HS-5 (cell line): ENCODE results near the gene FAM124B.
A peak's percentile ranks its signal among the peaks of the same experiment; 100 is the strongest.

Source experiments
- DNase-seq: peaks from one replicate; pipeline ENCODE4 v3.0.0-alpha.2; 2012; ENCODE audit warnings: low read depth

Gene FAM124B

DNA sequence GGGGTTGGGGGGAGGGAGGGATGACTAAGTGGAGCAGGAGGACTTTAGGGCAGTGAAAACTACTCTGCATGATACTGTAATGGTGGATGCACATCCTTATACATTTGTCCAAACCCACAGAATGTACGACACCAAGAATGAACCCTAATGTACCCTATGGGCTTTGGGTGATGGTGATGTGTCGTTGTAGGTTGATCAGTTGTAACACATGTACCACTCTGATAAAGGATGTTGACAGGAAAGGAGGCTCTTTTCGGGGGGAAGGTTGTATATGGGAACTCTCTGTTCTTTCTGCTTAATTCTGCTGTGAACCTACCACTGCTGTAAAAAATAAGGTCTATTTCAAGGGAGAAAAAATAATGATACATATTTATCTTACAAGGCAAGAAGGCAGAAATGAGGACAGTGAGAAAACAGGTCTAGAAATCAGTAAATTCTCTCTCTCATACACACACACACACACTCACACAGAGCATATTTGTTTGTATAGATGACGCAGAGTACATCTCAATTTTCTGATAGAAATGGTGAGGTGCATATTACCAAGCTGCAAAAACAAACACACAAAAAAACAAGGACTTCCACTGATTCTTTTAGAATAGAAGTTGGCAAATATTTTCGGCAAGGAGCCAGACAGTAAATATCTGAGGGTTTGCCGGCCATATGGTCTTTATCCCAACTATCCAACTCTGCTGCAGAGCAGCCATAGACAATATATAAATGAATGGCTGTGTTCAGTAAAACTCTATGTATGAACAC lies 20.2 kb downstream of the FAM124B start:
- no peak for DNase-seq

GRCh38 chr2:224379986-224380385 lies 21.9 kb downstream of the FAM124B start:
- no peak for DNase-seq

- no peak for DNase-seq
Measured at GRCh38 chr2:224379172-224379571, 22.7 kb downstream of the FAM124B start.

GRCh38 chr2:224378701-224379097 lies 23.2 kb downstream of the FAM124B start:
- no peak for DNase-seq

DNA sequence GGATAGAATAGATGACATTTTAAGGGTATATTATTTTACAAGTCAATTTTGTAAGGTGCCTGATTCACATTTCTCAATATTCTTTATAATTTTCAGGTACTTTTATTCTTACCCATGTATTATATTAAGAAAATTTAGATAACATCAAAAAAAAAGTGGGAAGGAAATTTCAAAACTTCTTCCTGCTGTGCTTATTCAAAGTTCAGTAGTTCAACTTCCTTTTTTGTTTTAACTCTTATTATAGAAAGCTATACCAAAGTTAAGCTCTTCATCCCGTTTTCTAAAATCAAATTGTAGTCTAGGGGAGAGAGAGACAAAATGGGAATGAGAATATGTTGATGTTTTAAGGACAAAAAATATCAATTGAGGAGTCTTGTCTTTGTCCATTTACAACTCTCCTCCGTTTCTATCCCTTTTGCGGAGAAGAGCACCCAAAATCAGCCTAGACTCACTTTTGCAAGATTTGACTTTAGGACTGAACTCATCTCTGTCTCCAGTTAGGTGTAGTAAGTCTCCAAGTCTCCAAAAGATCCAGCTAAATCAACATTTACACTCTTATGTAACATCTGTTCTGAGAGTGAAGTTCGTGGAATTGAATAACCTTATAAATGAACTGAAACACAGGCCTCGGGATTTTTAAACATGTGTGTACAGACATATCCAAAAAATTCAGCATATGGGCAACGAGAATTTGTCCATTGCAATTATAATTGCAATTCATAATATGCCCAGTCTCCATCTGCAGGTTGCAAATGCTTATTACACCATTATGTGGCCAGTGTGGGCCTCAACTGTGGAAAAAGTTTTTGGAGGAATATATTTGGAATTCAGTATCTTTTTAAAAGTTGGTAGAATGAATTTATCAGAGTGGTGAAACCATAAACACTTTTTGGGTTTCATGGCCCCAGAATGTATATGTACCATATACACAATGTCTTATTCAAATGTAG lies 23.9 kb downstream of the FAM124B start:
- no peak for DNase-seq

DNA sequence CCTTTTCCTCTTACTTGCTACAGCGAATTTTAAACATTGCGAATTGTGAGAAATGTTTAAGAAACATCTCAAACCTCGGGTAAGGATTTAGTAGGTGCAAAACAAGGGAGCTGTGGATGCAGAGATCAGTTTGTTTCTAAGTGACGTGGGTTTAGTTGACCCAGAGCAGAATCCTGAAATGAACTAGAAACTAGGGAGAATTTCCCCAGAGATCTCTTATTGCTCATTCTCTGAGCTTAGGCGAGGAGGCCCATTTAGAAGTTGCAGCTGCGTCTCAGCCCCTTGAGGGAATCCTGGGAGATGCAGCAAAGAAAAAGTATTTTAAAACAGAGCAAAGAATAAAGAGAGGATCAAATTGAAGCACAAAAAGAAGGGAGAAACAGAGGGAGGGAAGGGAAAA lies 29.3 kb downstream of the FAM124B start:
- no peak for DNase-seq

DNA sequence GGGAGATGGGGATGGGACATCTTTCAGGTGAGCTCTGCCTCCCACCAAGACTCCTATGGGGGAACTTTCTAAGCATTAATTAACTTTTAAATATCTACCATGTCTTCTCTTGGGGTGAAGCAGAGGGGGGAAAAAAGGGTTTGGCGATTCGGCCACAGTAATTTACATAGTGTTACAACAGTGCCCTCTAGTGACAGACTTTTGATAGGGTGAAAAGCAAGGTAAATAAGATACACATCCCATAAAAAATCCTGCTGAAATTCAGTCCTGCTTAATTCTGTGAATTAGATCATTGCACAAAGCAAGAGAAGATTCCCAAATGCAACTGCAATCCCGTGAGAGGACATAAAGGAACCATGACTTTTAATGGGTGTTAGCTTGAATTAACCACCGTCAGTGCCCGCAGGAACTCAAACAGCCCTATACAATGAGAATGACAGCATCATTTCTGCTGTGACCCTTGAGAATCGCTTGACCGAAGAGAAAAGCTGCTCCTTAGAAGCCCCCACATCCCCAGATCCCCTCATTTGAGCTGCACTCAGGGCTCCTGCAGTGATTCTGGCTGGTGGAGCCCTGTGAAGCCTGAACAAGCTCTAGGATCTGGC lies 32.8 kb downstream of the FAM124B start:
- peak; percentile 14 for DNase-seq

DNA sequence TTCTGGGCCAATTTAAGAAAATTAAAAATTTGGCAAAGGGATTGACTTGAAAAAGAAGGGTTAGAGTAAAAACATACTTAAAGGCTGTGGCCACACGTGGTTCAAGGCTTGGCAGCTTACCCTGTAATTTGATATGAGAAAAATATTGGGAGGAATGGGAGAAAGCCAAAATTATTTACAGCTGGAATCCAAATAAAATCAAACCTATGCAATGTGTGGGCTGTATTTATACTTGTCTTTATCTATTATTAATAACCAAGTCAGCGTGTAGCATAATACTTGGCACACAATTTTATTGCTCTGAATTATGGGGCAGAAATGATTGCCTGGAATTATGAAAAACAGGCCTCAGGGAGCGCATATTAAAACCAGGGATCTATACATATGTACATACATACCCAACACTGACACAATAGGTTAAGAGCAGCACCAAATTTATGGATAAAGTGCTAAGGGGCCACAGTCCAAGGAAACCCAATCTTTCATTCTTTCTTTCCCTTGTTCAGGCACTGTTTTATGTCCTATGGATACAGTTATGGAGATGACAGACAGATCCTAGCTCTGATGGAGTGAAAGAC lies 35.6 kb downstream of the FAM124B start:
- no peak for DNase-seq

- no peak for DNase-seq
Measured at GRCh38 chr2:224365331-224365730, 36.6 kb downstream of the FAM124B start.

DNA sequence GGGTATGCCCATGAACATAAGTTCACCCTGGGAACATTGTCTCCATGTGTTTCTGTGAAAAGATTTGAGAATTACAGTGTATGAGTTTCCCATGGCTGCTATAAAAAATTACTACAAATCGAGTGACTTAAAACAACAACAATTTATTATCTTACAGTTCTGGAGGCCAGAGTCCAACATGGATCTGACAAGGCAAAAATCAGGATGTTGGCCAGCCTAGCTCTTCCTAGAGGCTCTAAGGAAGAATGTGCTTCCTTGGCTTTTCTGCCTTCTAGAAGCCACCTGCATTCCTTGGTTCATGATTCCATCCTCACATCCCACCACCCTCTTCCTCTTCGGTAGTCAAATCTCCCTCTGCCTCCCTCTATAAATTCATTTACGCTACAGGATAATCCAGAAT lies 38.6 kb downstream of the FAM124B start:
- no peak for DNase-seq

DNA sequence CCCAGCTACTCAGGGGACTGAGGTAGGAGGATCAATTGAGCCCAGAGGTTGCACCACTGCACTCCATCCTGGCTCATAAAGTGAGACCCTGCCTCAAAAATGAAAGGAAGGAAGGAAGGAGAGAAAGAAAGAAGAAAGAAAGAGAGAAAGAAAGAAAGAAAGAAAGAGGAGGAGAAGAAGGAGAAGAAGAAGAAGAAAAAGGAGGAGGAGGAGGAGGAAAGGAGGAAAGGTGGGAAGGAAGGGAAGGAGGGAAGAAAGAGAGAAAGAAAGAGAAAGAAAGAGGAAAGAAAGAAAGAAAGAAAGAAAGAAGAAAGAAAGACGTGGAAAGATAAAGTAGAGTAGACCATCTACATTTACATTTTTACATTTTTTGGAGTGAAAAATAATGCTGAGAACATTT lies 39.8 kb downstream of the FAM124B start:
- DNase-seq, result no peak

- DNase-seq, result no peak
Measured at GRCh38 chr2:224360801-224361251, 41.1 kb downstream of the FAM124B start.

DNA sequence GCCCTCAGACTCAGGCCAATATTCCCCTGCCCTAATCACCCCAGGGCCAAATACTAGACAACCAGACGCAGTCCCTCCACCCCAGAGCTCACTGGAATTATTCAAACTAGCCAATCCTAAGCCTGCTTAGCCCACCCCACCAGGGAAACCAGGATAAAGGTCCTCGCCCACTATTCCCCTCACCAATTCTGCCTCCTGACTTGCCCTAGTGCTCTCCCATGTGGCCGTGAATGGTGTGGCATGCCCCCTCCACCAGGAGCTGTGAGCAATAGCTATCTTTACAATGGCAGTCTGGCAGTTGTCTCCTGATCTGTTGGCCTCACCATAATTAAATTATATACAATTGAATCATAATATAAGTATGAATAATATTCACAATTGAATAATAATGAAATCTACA lies 42.3 kb downstream of the FAM124B start:
- DNase-seq, result no peak

- DNase-seq, result peak; percentile 50
Measured at GRCh38 chr2:224357098-224357901, 44.6 kb downstream of the FAM124B start.

DNA sequence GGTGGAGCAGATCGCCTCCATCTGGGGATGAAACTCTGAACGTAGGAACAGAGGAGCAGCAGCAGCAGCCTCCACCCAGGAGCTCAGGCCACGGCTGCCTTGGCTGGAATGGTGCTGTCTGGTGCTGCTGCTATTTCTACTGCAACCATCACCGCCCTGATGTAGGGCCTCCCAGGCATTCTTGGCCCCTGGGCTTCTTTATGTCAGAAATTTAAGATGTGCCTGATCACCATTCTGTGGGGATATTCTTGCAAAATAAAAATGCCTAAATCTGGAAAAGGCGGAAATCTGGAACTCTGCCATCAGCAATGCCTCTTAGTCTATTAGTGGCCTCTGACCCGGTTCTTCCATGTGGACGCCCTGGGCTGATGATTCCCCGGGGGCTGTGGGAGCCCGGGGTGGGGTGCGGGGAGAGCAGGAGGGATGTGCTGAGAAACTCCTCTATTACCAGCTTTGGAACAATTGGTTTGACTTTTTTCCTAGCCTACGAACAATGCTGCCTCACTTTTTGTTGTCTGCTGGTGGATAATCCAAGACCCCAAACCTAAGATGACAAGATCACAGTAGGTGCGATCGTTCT lies 47.2 kb downstream of the FAM124B start:
- no peak for DNase-seq

GRCh38 chr2:224350703-224351102 lies 51.2 kb downstream of the FAM124B start:
- no peak for DNase-seq

DNA sequence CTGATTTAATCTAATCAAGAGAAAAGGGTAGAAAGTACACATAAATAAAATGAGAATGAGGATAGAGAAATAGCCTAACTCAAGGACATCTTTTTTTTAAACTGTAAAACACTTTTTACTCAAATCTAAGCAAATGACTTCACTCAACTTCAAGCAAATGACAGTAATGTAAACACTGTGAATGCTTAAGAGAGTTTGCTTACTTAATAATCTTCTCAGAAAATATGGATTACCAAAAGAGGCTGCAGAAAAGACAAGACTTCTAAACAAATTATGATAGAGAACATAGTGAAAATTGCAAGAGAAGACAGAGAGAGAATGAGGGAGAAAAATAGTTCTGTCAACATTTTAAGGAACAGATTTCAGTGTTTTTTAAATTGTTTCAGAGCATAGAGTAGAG lies 52.5 kb downstream of the FAM124B start:
- DNase-seq, result no peak

- no peak for DNase-seq
Measured at GRCh38 chr2:224347176-224348051, 54.5 kb downstream of the FAM124B start.

DNA sequence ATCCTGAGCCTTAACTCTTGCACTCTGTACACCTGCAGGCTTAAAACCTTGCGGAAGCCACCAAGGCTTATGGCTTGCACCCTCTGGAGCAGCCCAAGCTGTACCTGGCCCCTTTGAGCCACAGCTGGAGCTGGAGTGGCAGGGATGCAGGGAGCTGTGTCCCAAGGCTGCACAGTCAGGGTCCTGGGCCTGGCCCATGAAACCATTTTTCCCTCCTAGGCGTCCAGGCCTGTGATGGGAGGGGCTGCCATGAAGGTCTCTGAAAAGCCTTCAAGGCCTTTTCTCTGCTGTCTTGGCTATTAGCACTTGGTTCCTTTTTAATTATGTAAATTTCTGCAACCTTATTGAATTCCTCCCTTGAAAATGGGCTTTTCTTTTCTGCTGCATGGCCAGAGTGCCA lies 56.4 kb downstream of the FAM124B start:
- DNase-seq, result no peak

DNA sequence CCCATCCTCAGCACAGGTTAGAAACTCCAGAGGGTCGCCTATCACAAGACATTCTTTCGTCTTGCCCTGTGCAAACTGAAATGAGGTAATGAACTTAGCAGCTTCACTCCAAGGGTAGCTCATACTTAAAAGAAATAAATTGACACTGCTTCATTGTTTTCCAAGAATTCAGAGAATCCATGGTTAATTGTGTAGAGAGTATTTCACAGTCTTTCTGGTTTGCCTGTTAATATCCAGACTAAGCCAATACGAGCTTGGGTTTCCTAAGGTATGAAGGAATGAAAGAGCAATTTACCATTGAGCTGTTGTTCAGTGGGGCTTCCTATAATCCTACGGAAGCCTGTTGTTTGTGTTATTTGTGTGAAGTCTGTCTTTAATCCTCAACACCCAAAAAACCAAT lies 58.7 kb downstream of the FAM124B start:
- no peak for DNase-seq
